Endothelial cell of umbilical vein (primary cell): ENCODE measurements around the gene TMPRSS4. TPM values are rescaled to one million over a fixed set of nuclear protein-coding genes. Genes with fewer than 3 reads are reported as not detected.

Experiments used
- BruUV-seq: library from RNA; stranded (reverse); fragments of 400-500 nt; replicated peaks from 2 replicates; lab custom pipeline; 2021; lab: Mats Ljungman, UMichigan
- CTCF ChIA-PET: fragments of 300-600, 350-600 bp; sonication (Branson Sonifier 250); formaldehyde crosslinking; loops from one replicate; lab custom pipeline; 2021; ENCODE audit warnings: antibody characterized with exemption, inconsistent platforms; lab: Charles Lee
- POLR2A ChIA-PET: fragments of 300-600, 350-600 bp; sonication (Branson Sonifier 250); formaldehyde crosslinking; loops from one replicate; lab custom pipeline; 2021; ENCODE audit warnings: antibody characterized with exemption, inconsistent platforms; lab: Charles Lee
- DNase-seq: peaks from one replicate; pipeline ENCODE4 v3.0.0-alpha.2; 2011; ENCODE audit warnings: low read depth, low spot score
- FAIRE-seq: peaks from 2 replicates; lab custom pipeline; 2011; peaks lifted over from hg19 to GRCh38; lab: Jason Lieb, UNC
- H2AFZ ChIP-seq: 2 replicates; pipeline ENCODE4 v1.6.0; 2012; ENCODE audit warnings: low read depth, low read length, control low read depth, inconsistent platforms
- H3K27ac ChIP-seq: 2 replicates; pipeline ENCODE4 v1.5.1; 2011; ENCODE audit warnings: low read depth, mild to moderate bottlenecking, control low read depth, low read length, moderate library complexity; ENCODE audit not compliant: insufficient read depth
- H3K27me3 ChIP-seq, 2 experiments: 2 replicates each; pipeline versions ENCODE4 v1.6.0 to v1.6.1; 2011; ENCODE audit warnings: low read length in 2 of 2, mixed read lengths in 1 of 2; ENCODE audit not compliant: control insufficient read depth in 2 of 2, insufficient read depth in 2 of 2
- H3K36me3 ChIP-seq, 2 experiments: 2 replicates in 1 of 2; 3 replicates in 1 of 2; pipeline ENCODE4 v1.5.1; 2011; ENCODE audit warnings: low read length in 2 of 2, mild to moderate bottlenecking in 1 of 2, moderate library complexity in 1 of 2; ENCODE audit not compliant: control insufficient read depth in 2 of 2, insufficient read depth in 2 of 2; ENCODE audit errors: extremely low read depth in 1 of 2
- H3K4me1 ChIP-seq: 3 replicates; pipeline ENCODE4 v1.5.1; 2011; ENCODE audit warnings: mild to moderate bottlenecking, low read length; ENCODE audit not compliant: control insufficient read depth, insufficient read depth; ENCODE audit errors: extremely low read depth
- H3K4me2 ChIP-seq: 2 replicates; pipeline ENCODE4 v1.6.1; 2011; ENCODE audit warnings: low read length, control low read depth, mixed read lengths; ENCODE audit not compliant: insufficient read depth
- H3K4me3 ChIP-seq, 3 experiments: fragments of 200-600 bp in 1 of 3; sonication (generic), shearing (Covaris generic) in 1 of 3; replicated peaks in 1 of 3; 2 replicates each; pipeline ENCODE4 v1.5.1; 2011 to 2016; ENCODE audit warnings: control low read depth in 3 of 3, low read length in 3 of 3, mild to moderate bottlenecking in 2 of 3, inconsistent platforms in 1 of 3, low read depth in 1 of 3, moderate library complexity in 1 of 3; ENCODE audit not compliant: insufficient read depth in 1 of 3
- H3K79me2 ChIP-seq: 2 replicates; pipeline ENCODE4 v1.6.0; 2012; ENCODE audit warnings: low read length, inconsistent platforms; ENCODE audit not compliant: control insufficient read depth, insufficient read depth
- H3K9ac ChIP-seq: replicated peaks from 2 replicates; pipeline ENCODE3; 2011; ENCODE audit warnings: low read length, control low read depth; ENCODE audit not compliant: insufficient read depth; ENCODE audit errors: extremely low read depth
- H3K9me1 ChIP-seq: replicated peaks from 3 replicates; pipeline ENCODE4 v1.6.0; 2011; ENCODE audit warnings: mild to moderate bottlenecking, low read length; ENCODE audit not compliant: control insufficient read depth, insufficient read depth; ENCODE audit errors: extremely low read depth
- H3K9me3 ChIP-seq: replicated peaks from 2 replicates; pipeline ENCODE4 v1.5.1; 2012; ENCODE audit warnings: low read length, inconsistent platforms; ENCODE audit not compliant: control insufficient read depth, insufficient read depth
- H4K20me1 ChIP-seq: replicated peaks from 2 replicates; pipeline ENCODE3; 2011; ENCODE audit warnings: mild to moderate bottlenecking, low read length; ENCODE audit not compliant: control insufficient read depth, insufficient read depth; ENCODE audit errors: extremely low read depth
- EZH2 ChIP-seq: IDR thresholded peaks from 2 replicates; pipeline ENCODE4 v1.6.1; 2012; ENCODE audit warnings: borderline replicate concordance, low read depth, mild to moderate bottlenecking, moderate library complexity, low read length, inconsistent platforms; ENCODE audit not compliant: severe bottlenecking
- FOS ChIP-seq: IDR thresholded peaks from 2 replicates; pipeline ENCODE4 v1.6.1; 2011; ENCODE audit warnings: mild to moderate bottlenecking, low read length, moderate library complexity, borderline replicate concordance; ENCODE audit not compliant: insufficient read depth
- GATA2 ChIP-seq: IDR thresholded peaks from 2 replicates; pipeline ENCODE4 v1.7.0; 2011; ENCODE audit warnings: low read depth, mild to moderate bottlenecking, moderate library complexity, mixed read lengths, low read length; ENCODE audit not compliant: insufficient read length, insufficient read depth
- dilution Hi-C: fragments of 300-500 bp; cut with MboI; formaldehyde crosslinking; loops from one replicate; pipeline ENCODE4 v1.15.0; 2019; ENCODE audit warnings: low sequenced_read_pairs; ENCODE audit not compliant: extremely low pct_ligation_motif_present
- intact Hi-C: fragments of 100-400 bp; cut with micrococcal nuclease; formaldehyde crosslinking; loops from one replicate; pipeline ENCODE4 v1.10.0; 2022
- polyA plus RNA-seq, 4 experiments: library from polyadenylated mRNA; depleted of rRNA in 3 of 4; stranded (reverse) in 3 of 4; unstranded in 1 of 4; fragments of >200 nt; gene quantifications; 2 replicates each; pipeline versions ENCODE4 v1.2.1 to v1.2.3, GENCODE V29; 2011 to 2012; ENCODE audit warnings: missing spikeins in 1 of 4
- total RNA-seq: library from RNA; stranded (reverse); gene quantifications from 2 replicates; pipeline ENCODE4 v1.2.3, GENCODE V29; 2021
- TF ChIP-seq, protein P1 (sequence below): IDR thresholded peaks from 2 replicates; pipeline ENCODE4 v1.6.1; 2011; ENCODE audit not compliant: insufficient read depth, insufficient read length

The TMPRSS4 gene
- total and polyA plus RNA-seq, 2 donors (not counting 3 experiments of a cell fraction or from before 2014, with no cell fraction given), result not detected

DNA sequence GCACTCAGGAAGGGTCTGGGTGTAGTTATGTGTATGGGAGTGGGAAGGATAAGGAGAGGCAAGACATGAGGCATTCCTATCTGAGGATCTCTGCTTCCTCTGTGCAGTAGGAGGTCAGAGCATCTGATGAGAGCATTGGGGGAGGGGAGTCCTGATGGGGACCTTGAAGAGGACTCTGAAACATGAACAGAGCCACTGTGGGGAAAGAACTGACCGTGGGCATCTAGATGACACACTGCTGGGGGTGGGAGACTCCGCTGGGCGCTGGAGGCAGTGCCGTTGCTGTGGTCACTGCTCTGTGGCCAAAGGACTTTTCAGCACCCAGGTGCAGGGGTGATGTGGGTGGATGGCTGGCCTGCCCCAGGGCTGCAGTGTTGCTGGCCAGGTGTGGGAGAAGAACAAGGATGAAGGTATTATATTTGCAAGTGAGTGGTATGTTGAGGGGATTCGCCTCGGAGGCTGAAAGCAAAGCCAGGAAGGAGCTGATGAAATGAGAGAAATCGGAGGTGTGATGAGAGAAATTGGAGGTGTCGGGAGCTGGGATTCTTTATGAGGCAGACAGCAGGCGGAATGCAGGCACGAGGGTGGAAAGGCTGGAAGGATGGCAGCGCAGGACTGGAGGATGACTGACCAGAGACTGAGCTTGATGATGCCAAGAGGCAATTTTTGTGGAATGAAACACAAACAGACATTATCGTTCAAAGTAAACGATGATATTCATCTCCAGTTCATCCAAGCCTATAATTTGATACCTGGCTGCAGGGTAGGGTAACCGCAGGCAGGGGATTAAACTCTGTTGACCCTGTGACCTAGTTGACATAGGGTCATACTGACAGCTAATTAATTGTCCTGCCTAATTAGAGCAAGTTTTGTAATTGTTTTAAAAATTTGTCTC lies 19.4 kb upstream of the TMPRSS4 start:
- Histone ChIP-seq H3K79me2 (no peaks in the 10 kb centered on the region), H3K4me1 (no peaks in the 10 kb centered on the region), H3K27me3 (no peaks in the 10 kb centered on the region), H3K27ac (no peak overlapping the region), H3K4me3 (no peak overlapping the region), H3K9me3 (no peaks in the 10 kb centered on the region), H3K9ac (no peak overlapping the region), H3K4me2 (no peak overlapping the region), H3K36me3 (no peaks in the 10 kb centered on the region), H3K9me1 (no peaks in the 10 kb centered on the region), H2AFZ (no peak overlapping the region), H4K20me1 (no peaks in the 10 kb centered on the region)
- FAIRE-seq (no peak), DNase-seq (no peak)
- POLR2A ChIA-PET, result no interaction called here
- CTCF ChIA-PET, result interaction anchor here (0.7 to 1.1 kb wide), 4 partner anchors 21 to 257 kb away, joined by 3 to 4 read pairs (median 4); no protein-coding TSS in a partner anchor
- TF ChIP-seq FOS (no peak), EZH2 (no peak), GATA2 (no peak)
- TF ChIP-seq, protein P1, sequence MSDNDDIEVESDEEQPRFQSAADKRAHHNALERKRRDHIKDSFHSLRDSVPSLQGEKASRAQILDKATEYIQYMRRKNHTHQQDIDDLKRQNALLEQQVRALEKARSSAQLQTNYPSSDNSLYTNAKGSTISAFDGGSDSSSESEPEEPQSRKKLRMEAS, result no peak
- dilution Hi-C loops (no loop called here), intact Hi-C loops (no loop called here)
- no TSS peak for BruUV-seq
